ENCODE results near the gene GNG7. TPM values are rescaled to one million over a fixed set of nuclear protein-coding genes. Genes with fewer than 3 reads are reported as not detected.
"Not testable (repeated sequence)": the region's sequence is repeated elsewhere in the genome, so short reads cannot be mapped to it uniquely, and the experiment has no call there.

Gene GNG7
- polyA plus RNA-seq, 1 donor, result 2.4 TPM

- DNase-seq (ENCODE audit: low read depth), result no peak
Observed at GRCh38 chr19:2726904-2727639, 24.6 kb upstream of the GNG7 start.

DNA sequence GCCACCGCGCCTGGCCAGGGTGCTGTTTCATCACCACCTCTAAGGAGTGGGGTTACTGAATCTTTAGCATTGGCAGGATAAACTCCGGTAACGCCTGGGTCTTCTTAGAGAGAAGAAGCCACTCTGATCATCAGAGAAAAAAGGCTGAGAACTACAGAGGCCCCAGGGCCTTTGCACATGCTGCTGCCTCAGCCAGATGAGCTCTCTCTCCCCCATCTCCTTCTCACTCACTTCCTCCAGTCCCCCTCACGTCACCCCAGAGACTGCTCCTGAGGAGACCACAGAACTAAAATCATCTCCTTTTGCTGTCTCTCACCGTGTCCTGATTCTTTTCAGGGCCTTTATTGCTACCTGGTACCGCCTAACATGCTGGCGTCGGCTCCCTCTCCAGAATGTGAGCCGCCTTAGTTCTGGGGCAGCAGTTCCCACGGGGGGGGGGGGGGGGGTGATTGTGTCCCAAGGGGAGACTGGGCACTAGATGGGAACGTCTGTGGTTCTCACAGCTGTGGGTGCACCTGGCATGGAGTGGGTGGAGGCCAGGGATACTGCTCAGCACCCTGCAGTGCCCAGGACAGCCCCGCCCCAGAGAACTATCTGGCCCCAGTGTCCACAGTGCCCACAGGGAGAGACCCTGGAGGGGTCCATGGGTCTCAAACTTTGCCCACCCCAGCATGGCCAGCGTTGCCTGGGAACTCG is 23.8 kb upstream of the GNG7 start:
- no peak for DNase-seq (ENCODE audit: low read depth)

GRCh38 chr19:2724148-2724557 is 21.7 kb upstream of the GNG7 start:
- DNase-seq (ENCODE audit: low read depth), result no peak

GRCh38 chr19:2723747-2724146 is 21.3 kb upstream of the GNG7 start:
- DNase-seq (ENCODE audit: low read depth), result no peak

GRCh38 chr19:2723345-2723715 is 20.8 kb upstream of the GNG7 start:
- no peak for DNase-seq (ENCODE audit: low read depth)

DNA sequence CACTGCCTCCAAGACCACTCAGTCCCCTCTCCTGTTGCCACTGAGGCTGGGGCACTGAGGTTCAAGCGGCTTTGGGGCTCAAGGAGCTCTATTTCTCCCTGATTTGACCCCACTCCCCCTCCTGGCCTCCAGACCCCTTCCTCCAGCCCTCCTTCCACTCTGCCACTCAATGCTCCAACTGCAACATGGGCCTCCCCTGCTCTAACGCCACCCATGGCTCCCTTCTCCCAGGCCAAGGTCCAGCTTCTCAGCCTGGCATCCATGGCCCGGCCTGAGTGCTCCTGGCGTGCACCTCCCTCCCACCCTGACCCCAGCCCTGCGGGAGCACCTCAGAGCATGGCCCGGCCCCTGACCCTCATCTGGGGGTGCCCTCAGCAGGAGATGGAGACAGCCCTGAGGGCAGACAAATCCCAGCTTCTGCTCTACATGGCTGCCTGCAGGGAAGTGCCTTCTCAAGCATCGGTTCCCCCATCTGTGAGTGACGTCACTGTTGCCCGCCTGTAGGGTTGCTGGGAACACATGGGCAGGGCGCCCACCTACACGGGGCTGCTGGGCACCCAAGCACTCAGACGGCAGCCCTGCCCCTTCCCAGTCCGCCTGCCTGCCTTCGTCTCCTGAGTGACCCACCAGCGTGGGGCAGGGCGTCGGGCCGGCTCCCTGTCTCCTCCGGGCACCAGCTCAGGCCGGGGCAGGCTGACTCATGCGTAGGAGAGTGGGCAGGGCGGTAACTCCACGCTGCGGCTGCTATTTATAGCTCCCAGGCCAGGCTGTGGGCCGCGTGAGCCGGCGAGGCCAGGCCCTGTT is 20.2 kb upstream of the GNG7 start:
- DNase-seq (ENCODE audit: low read depth), result no peak

- no peak for DNase-seq (ENCODE audit: low read depth)
Observed at GRCh38 chr19:2721570-2722540, 19.4 kb upstream of the GNG7 start.

DNA sequence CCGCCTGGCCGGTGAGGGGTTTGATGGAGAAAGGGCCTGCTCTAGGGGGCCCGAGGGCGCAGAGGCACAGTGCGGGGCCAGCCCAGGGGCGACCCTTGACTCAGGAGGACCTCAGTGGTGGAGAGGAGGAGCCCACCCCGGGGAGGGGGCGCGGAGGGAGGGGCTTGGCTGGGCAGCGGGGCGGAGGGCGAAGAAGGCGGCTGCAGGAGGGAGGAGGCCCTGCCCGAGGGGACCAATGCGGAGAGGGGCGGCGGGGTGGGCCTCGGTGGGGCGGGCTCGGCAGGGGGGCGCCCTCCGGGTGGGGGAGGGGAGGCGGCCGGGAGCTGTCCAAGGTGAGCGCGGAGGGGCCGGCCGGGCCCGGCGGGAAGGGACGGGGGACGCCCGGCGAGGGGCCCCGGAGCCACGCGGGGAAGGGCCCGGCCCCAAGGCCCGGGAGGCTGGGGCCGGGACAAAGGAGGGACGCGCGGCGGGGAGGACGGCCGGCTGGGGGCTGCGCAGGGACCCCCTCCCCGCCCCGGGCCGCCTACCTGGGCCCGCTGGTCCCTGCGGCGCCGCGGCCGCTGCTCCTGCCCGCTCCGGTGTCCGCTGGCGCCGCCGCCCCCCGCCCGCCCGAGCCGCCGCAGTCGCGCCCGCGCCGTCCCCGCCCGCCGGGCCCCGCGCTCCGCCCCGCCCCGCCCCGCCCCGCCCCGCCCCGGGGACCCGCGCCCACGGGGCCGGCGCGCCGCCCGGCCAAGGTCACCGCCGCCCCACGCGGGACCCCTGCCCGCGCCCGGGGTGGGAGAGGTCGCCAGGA is 18.5 kb upstream of the GNG7 start, which contains the start of gene DIRAS1:
TSS of gene DIRAS1 (minus strand) at position 596 of the 793 bp plus-strand sequence. CDS start 3,566 bp downstream, outside the sequence.
- DNase-seq (ENCODE audit: low read depth), result no peak

DNA sequence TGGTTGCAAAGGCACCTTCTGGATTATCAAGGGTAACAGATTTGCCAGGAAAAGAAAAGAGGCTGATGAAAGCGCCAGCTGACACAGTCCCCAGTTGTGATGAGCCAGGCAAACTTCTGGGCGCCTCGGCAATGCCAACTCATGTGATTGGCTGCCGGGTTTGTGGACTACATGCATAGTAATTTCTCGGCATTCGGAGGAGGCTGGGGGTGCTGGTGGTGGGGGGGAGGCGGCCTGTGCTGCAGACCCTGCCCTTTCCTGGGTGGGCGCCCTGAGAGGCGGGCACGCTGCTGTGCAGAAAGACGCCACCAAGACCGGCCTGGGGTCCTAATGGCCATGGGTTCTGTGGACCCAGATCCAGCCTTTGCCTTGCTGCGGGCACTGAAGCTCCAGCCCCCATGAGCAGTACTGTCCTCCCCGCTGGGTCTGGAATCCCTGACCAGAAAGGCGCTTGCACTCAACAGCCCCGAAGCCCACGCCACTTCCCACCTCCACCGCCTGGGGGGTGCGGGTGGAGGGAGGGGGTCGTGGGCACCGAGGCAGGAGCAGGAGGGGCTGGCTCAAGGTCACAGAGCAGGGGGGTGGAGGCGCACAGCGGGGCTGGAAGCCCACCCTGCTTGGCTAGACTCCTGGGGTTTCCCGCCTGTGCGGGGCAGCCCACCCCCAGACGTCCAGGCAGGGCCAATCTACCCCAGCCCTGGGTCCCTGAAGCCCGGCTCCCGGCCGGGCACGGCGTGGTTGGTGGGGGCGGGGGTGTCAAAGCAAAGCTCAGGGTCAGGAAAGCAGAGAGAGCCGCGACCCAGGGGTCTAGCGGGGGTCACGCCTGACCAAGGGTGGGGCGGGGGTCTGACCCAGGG is 17.7 kb upstream of the GNG7 start:
- DNase-seq (ENCODE audit: low read depth), result no peak

- no peak for DNase-seq (ENCODE audit: low read depth)
Observed at GRCh38 chr19:2719232-2719735, 16.8 kb upstream of the GNG7 start.

DNA sequence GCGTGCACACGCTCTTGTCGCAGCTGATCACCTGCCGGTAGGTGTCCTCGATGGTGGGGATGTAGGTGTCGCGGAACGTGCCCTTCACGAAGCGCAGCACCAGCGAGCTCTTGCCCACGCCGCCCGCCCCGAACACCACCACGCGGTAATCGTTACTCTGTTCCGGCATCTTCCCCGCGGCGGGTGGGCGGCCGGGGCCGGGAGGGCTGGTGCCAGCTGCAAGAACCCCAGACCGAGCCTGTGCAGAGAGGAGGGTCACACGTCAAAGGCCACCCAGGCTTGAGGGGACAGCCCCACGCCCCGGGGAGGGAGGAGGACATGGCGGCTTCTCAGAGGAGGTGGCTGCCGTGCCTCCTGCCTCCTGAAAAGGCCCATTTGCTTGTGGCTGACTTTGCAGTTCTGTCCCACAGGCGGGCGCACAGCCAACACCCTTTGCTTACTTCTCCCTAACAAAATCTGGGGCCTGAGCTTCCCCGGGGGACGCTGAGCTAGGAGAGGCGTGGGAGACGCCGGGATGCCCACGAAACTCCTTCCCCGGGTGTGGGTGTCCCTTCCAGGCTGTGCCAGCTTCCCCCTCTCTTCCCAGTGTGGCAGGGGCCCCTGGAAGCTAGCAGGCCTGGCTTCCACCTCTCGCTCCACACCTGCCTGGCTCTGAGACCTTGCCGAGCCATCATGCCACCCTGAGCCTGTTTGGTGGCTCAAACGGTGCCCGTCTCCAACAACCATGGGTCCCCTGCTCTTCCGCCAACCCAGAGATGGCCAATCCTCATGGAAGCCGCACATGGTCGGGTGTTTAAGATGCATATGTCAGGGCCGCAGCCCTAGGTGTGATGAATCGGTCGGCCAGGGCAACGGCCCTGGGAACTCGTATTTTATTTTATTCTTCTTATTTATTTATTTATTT is 15.4 kb upstream of the GNG7 start:
- DNase-seq (ENCODE audit: low read depth), result no peak

DNA sequence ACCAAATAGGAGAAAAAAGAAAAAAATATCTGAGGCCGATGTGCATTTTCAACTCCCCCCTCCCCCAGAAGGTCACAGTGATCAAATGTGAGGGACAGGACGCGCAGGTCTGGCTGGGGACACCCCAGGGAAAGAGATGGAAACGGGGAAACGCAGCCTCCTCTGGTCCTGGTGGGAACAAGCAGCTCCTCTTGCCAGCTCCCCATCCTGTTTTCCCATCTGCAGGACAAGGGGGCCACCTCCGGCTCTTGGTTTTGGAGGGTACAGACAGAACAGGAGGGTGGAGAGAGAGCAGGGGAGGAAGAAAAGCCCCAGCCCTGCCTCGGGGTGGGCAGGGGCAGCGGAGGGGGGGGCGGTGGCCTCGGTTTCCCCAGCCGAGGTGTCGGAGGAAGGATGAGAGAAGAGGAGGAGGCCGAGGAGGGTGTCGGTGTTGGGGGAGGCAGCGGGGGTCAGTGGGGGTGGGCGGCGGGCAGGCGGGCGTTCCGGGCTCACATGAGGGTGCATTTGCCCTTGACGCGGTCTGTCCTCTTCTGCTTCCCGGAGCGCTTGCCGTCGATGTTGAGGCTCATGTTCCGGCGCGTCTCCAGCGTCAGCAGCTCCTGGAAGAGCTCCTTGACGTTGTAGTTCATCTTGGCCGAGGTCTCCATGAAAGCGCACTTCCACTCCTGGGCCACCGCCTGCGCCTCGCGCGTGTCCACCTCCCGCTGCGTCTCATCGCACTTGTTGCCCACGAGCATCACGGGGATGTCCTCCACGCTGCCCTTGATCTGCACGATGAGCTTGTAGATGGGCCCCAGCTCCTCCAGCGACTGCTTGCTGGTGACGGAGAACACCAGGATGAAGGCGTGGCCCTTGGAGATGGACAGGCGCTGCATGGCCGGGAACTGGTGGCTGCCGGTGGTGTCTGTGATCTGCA is 14.5 kb upstream of the GNG7 start:
- DNase-seq (ENCODE audit: low read depth), result no peak

GRCh38 chr19:2716275-2716650 is 13.8 kb upstream of the GNG7 start:
- DNase-seq (ENCODE audit: low read depth), result no peak

DNA sequence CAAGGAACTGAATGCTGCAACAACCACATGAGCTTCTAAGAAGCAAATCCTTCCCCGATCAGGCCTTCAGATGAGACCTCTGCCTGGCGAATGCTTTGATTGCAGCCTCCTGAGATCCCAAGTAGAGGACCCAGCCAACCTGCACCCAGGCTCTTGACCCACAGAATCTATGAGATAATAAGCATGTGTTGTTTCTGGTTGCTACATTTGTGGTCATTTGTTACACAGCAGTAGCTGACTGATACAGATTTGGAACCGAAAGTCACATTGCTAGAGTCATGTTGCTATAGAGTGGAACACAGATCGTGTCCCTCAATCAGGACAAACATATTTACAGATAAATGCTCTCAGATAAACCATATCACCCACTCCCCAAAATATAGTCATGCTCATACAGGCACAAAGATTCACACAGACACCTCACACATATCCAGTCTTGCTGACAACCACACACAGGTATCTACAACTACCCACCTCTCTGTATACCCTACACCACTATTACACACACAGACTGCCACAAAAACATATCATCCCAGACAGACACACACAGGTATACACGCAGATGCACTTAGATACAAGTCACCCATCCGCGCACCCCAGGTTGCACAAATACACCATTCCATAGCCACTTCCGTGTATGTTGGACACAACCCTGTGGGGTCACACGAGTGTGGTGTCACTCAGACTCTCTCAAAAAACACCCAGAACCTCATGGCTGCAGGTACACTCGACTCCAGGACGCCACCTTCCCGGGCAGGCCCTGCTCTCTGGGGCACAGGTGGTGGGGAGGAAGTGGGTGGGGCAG is 13.2 kb upstream of the GNG7 start:
- no peak for DNase-seq (ENCODE audit: low read depth)

GRCh38 chr19:2714531-2715269 is 12.2 kb upstream of the GNG7 start:
- no peak for DNase-seq (ENCODE audit: low read depth)

DNA sequence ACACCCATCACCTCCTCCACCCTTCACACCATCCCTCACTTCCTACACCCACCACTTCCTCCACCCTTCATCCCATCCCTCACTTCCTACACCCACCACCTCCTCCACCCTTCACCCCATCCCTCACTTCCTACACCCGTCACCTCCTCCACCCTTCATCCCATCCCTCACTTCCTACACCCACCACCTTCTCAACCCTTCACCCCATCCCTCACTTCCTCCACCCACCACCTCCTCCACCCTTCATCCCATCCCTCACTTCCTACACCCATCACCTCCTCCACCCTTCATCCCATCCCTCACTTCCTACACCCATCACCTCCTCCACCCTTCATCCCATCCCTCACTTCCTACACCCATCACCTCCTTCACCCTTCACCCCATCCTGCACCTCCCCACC is 11.6 kb upstream of the GNG7 start:
- DNase-seq (ENCODE audit: low read depth), result not testable (repeated sequence)
